ENCODE results near the gene RNF40.

The RNF40 gene

DNA sequence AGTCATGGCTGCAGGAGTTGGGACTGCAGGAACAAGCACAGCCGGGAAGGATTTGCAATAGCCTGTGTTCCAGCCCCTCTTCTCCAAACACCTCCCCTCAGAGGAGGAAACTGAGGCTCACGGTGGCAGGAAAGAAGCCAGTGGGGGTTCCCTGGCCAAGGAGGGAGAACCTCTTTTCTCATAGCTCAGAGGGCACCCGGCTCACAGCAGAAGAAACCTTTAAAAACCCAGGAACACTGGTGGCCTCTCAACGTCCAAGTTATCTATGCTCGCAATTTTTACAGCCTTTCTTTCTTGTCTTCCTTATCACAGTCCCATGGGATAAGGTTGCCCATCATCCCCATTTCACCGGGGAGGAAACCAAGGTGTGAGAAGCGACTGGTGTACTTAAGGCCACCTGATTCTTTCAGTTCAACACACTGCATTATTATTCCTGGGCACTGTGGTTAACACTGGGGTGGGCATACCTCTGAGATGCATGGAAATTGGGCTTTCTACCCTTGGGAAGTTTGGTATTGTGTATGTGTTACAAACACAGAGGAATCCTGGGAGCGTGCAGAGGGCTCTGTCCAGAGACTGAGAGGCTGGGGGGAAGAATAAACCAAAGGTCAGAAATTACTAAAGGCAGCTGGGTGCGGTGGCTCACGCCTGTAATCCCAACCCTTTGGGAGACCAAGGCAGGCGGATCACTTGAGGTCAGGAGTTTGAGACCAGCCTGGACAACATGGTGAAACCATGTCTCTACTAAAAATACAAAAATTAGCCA is 25.7 kb downstream of the RNF40 start:
- Histone ChIP-seq H3K4me2 (ENCODE audit: low read length) (peak overlapping the region; percentile 41), H2BK15ac (replicated peaks; ENCODE audit: low read depth) (no peak overlapping the region), H3K4me1 (ENCODE audit: control insufficient read depth, low read depth, low read length) (peaks cover 2% of the 10 kb centered on the region), H4K8ac (ENCODE audit: low read depth, low read length) (peak overlapping the region; percentile 99), H3K56ac (ENCODE audit: low read length) (peak overlapping the region; percentile 91), H2AK5ac (ENCODE audit: low read length) (no peak overlapping the region), H3K27me3 (ENCODE audit: insufficient read depth, low read length, poor library complexity) (no peaks in the 10 kb centered on the region), H4K5ac (ENCODE audit: low read length) (no peak overlapping the region), H3K79me1 (ENCODE audit: low read length) (peaks cover 9% of the 10 kb centered on the region), H3K4me3 (ENCODE audit: low read length) (peak overlapping the region; percentile 58), H2BK5ac (ENCODE audit: low read length) (peak overlapping the region; percentile 8), H3K27ac (ENCODE audit: low read depth, low read length) (peak overlapping the region; percentile 86), H3K18ac (ENCODE audit: low read length) (peak overlapping the region; percentile 99), H3K36me3 (ENCODE audit: control insufficient read depth, insufficient read depth, low read length) (no peaks in the 10 kb centered on the region), H3K4ac (ENCODE audit: low read depth, low read length) (peak overlapping the region; percentile 61), H2BK120ac (ENCODE audit: low read depth, low read length) (peak overlapping the region; percentile 6), H3K9ac (ENCODE audit: low read length) (peak overlapping the region; percentile 83), H3K79me2 (ENCODE audit: control insufficient read depth, insufficient read depth, low read length) (peaks cover 15% of the 10 kb centered on the region), H3K23ac (ENCODE audit: low read length) (no peak overlapping the region)
- DNase-seq, result peak; percentile 30
- no CpG with 5 or more reads among the region's 11 CpGs for WGBS (ENCODE audit: extremely low coverage, insufficient coverage, low lambda C conversion rate)

DNA sequence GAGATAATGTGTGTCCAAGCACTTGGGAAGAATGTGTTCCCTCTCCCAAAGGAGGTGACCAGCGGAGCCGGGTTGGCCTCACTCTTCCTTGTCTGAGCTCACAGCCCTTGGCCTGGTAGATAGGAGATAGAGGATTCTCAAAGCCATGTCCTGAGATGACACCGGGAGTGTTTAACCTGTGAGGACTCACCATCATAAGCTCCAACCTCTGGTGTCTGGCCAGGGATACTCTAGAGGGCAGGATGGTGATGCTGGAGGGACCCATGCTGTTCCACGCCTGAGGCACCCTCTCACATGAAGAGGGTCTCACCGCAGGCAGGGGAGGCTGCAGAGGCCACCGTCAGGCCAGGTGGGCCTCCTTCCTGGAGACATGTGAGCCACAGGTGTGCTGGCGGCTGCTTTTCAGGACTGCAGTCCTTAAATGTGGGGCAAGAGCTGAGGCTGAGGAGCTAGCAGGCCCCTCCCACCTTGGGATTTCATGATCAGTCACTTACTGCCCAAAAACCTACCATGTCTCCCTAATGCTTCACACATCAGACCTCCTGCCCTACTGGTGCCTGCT is 31.5 kb downstream of the RNF40 start:
- Histone ChIP-seq H3K79me2 (ENCODE audit: control insufficient read depth, insufficient read depth, low read length) (no peaks in the 10 kb centered on the region), H2BK120ac (ENCODE audit: low read depth, low read length) (no peak overlapping the region), H3K18ac (ENCODE audit: low read length) (no peak overlapping the region), H3K23ac (ENCODE audit: low read length) (no peak overlapping the region), H3K27me3 (ENCODE audit: insufficient read depth, low read length, poor library complexity) (no peaks in the 10 kb centered on the region), H4K8ac (ENCODE audit: low read depth, low read length) (no peak overlapping the region), H3K79me1 (ENCODE audit: low read length) (no peaks in the 10 kb centered on the region), H3K36me3 (ENCODE audit: control insufficient read depth, insufficient read depth, low read length) (no peaks in the 10 kb centered on the region), H3K9ac (ENCODE audit: low read length) (no peak overlapping the region), H3K27ac (ENCODE audit: low read depth, low read length) (no peak overlapping the region), H2AK5ac (ENCODE audit: low read length) (no peak overlapping the region), H3K4me3 (ENCODE audit: low read length) (no peak overlapping the region), H3K4me1 (ENCODE audit: control insufficient read depth, low read depth, low read length) (no peaks in the 10 kb centered on the region), H3K56ac (ENCODE audit: low read length) (no peak overlapping the region), H2BK15ac (replicated peaks; ENCODE audit: low read depth) (no peak overlapping the region), H3K4me2 (ENCODE audit: low read length) (no peak overlapping the region), H3K4ac (ENCODE audit: low read depth, low read length) (no peak overlapping the region), H4K5ac (ENCODE audit: low read length) (no peak overlapping the region), H2BK5ac (ENCODE audit: low read length) (no peak overlapping the region)
- no peak for DNase-seq
- no CpG with 5 or more reads among the region's 7 CpGs for WGBS (ENCODE audit: extremely low coverage, insufficient coverage, low lambda C conversion rate)

DNA sequence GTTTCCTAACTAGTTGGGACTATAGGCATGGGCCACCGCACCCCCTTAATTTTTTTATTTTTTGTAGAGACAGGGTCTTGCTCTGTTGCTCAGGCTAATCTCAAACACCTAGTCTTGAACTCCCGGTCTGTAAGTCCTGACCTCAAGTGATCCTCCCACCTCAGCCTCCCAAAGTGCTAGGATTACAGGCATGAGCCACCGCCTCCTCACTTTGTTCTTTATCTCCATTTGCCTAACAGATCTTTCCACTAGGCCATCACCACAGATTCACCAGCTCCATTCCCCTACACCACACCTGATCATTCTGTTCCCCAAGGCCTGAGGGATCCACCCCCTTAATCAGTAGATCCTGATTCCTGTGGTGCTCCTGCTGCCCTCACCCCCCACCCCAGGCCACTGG is 32.5 kb downstream of the RNF40 start:
- no CpG with 5 or more reads among the region's 3 CpGs for WGBS (ENCODE audit: extremely low coverage, insufficient coverage, low lambda C conversion rate)

DNA sequence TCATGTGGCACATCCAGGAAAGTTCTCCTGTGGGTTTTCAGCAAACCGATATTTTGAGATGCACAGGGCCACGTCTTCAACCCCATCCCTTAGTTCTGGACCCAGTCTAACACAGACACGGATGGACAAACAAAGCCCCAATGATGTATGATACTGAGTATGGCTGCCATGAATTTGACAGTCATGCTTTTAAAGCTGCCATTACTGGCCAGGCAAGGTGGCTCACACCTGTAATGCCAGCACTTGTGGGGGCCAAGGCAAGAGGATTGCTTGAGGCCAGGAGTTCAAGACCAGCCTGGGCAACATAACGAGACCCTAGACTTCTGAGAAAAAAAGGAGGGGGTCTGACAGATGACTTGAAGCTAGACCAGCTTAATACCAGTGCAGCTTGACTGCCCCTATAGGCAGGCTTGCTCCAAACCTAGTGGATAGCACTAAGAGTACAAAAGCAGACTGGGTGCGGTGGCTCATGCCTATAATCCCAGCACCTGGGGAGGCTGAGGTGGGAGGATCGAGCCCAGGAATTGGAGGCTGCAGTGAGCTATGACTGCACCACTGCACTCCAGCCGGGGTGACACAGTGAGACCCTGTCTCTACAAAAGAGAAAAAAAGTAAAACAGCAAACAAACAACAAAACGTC is 35.7 kb downstream of the RNF40 start:
- Histone ChIP-seq H3K79me2 (ENCODE audit: control insufficient read depth, insufficient read depth, low read length) (no peaks in the 10 kb centered on the region), H3K4me3 (ENCODE audit: low read length) (no peak overlapping the region), H3K56ac (ENCODE audit: low read length) (no peak overlapping the region), H3K27me3 (ENCODE audit: insufficient read depth, low read length, poor library complexity) (no peaks in the 10 kb centered on the region), H2BK5ac (ENCODE audit: low read length) (no peak overlapping the region), H2AK5ac (ENCODE audit: low read length) (no peak overlapping the region), H3K4me2 (ENCODE audit: low read length) (no peak overlapping the region), H2BK15ac (replicated peaks; ENCODE audit: low read depth) (no peak overlapping the region), H3K23ac (ENCODE audit: low read length) (no peak overlapping the region), H4K5ac (ENCODE audit: low read length) (no peak overlapping the region), H3K27ac (ENCODE audit: low read depth, low read length) (no peak overlapping the region), H3K79me1 (ENCODE audit: low read length) (no peaks in the 10 kb centered on the region), H3K36me3 (ENCODE audit: control insufficient read depth, insufficient read depth, low read length) (no peaks in the 10 kb centered on the region), H3K4ac (ENCODE audit: low read depth, low read length) (no peak overlapping the region), H2BK120ac (ENCODE audit: low read depth, low read length) (no peak overlapping the region), H3K18ac (ENCODE audit: low read length) (no peak overlapping the region), H3K9ac (ENCODE audit: low read length) (no peak overlapping the region), H3K4me1 (ENCODE audit: control insufficient read depth, low read depth, low read length) (no peaks in the 10 kb centered on the region), H4K8ac (ENCODE audit: low read depth, low read length) (no peak overlapping the region)
- no CpG with 5 or more reads among the region's 8 CpGs for whole genome bisulfite sequencing (ENCODE audit: extremely low coverage, insufficient coverage, low lambda C conversion rate)
- DNase-seq, result peak; percentile 50

More for the DNA sequence above, 32.5 kb downstream of the RNF40 start:
- H2BK120ac ChIP-seq (ENCODE audit: low read depth, low read length), result no peak overlapping the region
- H3K23ac ChIP-seq (ENCODE audit: low read length), result no peak overlapping the region
- H3K27me3 ChIP-seq (ENCODE audit: insufficient read depth, low read length, poor library complexity), result no peaks in the 10 kb centered on the region
- H3K79me2 ChIP-seq (ENCODE audit: control insufficient read depth, insufficient read depth, low read length), result no peaks in the 10 kb centered on the region
- no peak for DNase-seq
- H2BK5ac ChIP-seq (ENCODE audit: low read length), result no peak overlapping the region
- H3K4me1 ChIP-seq (ENCODE audit: control insufficient read depth, low read depth, low read length), result no peaks in the 10 kb centered on the region
- no peak overlapping the region for H3K18ac ChIP-seq (ENCODE audit: low read length)
- no peak overlapping the region for H3K4me2 ChIP-seq (ENCODE audit: low read length)
- H3K9ac ChIP-seq (ENCODE audit: low read length), result no peak overlapping the region
- H3K27ac ChIP-seq (ENCODE audit: low read depth, low read length), result no peak overlapping the region
- no peaks in the 10 kb centered on the region for H3K36me3 ChIP-seq (ENCODE audit: control insufficient read depth, insufficient read depth, low read length)
- no peak overlapping the region for H4K8ac ChIP-seq (ENCODE audit: low read depth, low read length)
- no peak overlapping the region for H2AK5ac ChIP-seq (ENCODE audit: low read length)
- no peak overlapping the region for H4K5ac ChIP-seq (ENCODE audit: low read length)
- no peak overlapping the region for H3K4ac ChIP-seq (ENCODE audit: low read depth, low read length)
- H3K79me1 ChIP-seq (ENCODE audit: low read length), result no peaks in the 10 kb centered on the region
- no peak overlapping the region for H2BK15ac ChIP-seq (replicated peaks; ENCODE audit: low read depth)
- no peak overlapping the region for H3K4me3 ChIP-seq (ENCODE audit: low read length)
- H3K56ac ChIP-seq (ENCODE audit: low read length), result peak overlapping the region; percentile 34

DNA sequence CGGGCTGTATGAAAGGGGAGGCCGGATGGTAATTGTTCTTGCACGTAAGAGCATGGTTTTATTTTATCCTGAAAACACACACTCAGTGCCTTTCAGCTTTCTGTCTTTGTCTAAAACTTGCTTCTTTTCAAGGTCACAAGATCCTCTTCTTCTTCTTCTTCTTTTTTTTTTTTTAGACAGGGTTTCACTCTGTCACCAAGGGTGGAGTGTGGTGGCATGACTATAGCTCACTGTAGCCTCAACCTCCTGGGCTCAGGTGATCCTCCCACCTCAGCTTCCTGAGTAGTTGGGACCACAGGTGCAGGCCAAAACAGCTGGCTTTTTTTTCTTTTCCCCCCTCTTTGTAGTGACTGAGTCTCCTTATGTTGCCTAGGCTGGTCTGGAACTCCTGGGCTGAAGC is 40.8 kb downstream of the RNF40 start:
- Histone ChIP-seq H2BK15ac (replicated peaks; ENCODE audit: low read depth) (no peak overlapping the region), H2AK5ac (ENCODE audit: low read length) (no peak overlapping the region), H3K79me2 (ENCODE audit: control insufficient read depth, insufficient read depth, low read length) (no peaks in the 10 kb centered on the region), H3K27me3 (ENCODE audit: insufficient read depth, low read length, poor library complexity) (no peaks in the 10 kb centered on the region), H2BK120ac (ENCODE audit: low read depth, low read length) (no peak overlapping the region), H4K8ac (ENCODE audit: low read depth, low read length) (no peak overlapping the region), H3K27ac (ENCODE audit: low read depth, low read length) (no peak overlapping the region), H3K36me3 (ENCODE audit: control insufficient read depth, insufficient read depth, low read length) (no peaks in the 10 kb centered on the region), H3K9ac (ENCODE audit: low read length) (no peak overlapping the region), H3K79me1 (ENCODE audit: low read length) (no peaks in the 10 kb centered on the region), H4K5ac (ENCODE audit: low read length) (no peak overlapping the region), H2BK5ac (ENCODE audit: low read length) (no peak overlapping the region), H3K4me3 (ENCODE audit: low read length) (no peak overlapping the region), H3K4me2 (ENCODE audit: low read length) (no peak overlapping the region), H3K56ac (ENCODE audit: low read length) (no peak overlapping the region), H3K23ac (ENCODE audit: low read length) (no peak overlapping the region), H3K18ac (ENCODE audit: low read length) (no peak overlapping the region), H3K4me1 (ENCODE audit: control insufficient read depth, low read depth, low read length) (peaks cover 3% of the 10 kb centered on the region), H3K4ac (ENCODE audit: low read depth, low read length) (no peak overlapping the region)
- no peak for DNase-seq
- WGBS (ENCODE audit: extremely low coverage, insufficient coverage, low lambda C conversion rate), result no CpG with 5 or more reads among the region's 3 CpGs

All from mesendoderm (in vitro differentiated cells).